Activated T-cell treated with anti-CD3 and anti-CD28 coated beads, Interleukin-2, amount 50 U/mL, for 24 hours (primary cell): ENCODE measurements around the gene OSR1.
"Not testable (repeated sequence)": the region's sequence is repeated elsewhere in the genome, so short reads cannot be mapped to it uniquely, and the experiment has no call there.

ENCODE experiments used
- DNase-seq: peaks from one replicate; pipeline ENCODE4 v3.0.0-alpha.2; 2020
- H3K27ac Mint-ChIP-seq: 2 replicates; pipeline ENCODE4 v1.8.0; 2020; ENCODE audit warnings: mild to moderate bottlenecking, mixed read lengths
- H3K27me3 Mint-ChIP-seq: 2 replicates; pipeline ENCODE4 v1.8.0; 2020; ENCODE audit warnings: mixed read lengths
- H3K36me3 Mint-ChIP-seq: 2 replicates; pipeline ENCODE4 v1.8.0; 2020; ENCODE audit warnings: low read depth, mixed read lengths
- H3K4me1 Mint-ChIP-seq: 2 replicates; pipeline ENCODE4 v1.8.0; 2020; ENCODE audit warnings: low read depth, mixed read lengths
- H3K4me3 Mint-ChIP-seq: 2 replicates; pipeline ENCODE4 v1.8.0; 2020; ENCODE audit warnings: mild to moderate bottlenecking, moderate library complexity, mixed read lengths
- H3K9me3 Mint-ChIP-seq: 2 replicates; pipeline ENCODE4 v1.8.0; 2020; ENCODE audit warnings: mixed read lengths

The OSR1 gene

DNA sequence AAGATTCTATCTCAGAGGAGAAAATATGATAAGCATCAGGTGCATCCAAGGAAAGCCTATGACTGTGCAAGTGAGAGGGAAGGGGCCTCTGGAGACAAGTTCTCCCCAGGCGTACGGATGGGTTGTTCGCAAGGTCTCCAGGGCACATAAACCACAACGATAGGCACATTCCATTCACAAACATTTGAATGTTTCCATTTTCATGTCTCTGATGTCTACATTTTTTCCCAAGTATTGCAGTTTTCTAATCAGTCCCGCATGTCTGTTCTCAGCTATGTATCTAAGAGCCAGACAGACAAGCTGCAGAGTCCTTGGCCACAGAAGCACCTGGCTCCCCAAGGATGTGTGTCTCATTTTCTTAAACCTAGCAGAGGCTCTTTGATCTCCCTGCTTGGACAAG is 28.0 kb downstream of the OSR1 start:
- Mint-ChIP-seq H3K27me3 (peaks cover 4% of the 10 kb centered on the region), H3K4me3 (no peak overlapping the region), H3K9me3 (no peaks in the 10 kb centered on the region), H3K36me3 (no peaks in the 10 kb centered on the region), H3K27ac (no peak overlapping the region), H3K4me1 (no peaks in the 10 kb centered on the region)
- DNase-seq: no peak

- no peak for DNase-seq
- H3K4me3 Mint-ChIP-seq: no peak overlapping the region
- no peaks in the 10 kb centered on the region for H3K9me3 Mint-ChIP-seq
- H3K36me3 Mint-ChIP-seq: no peaks in the 10 kb centered on the region
- H3K27me3 Mint-ChIP-seq: peaks cover 4% of the 10 kb centered on the region
- H3K4me1 Mint-ChIP-seq: no peaks in the 10 kb centered on the region
- H3K27ac Mint-ChIP-seq: no peak overlapping the region
Measured at GRCh38 chr2:19329445-19329844, 29.0 kb downstream of the OSR1 start.

DNA sequence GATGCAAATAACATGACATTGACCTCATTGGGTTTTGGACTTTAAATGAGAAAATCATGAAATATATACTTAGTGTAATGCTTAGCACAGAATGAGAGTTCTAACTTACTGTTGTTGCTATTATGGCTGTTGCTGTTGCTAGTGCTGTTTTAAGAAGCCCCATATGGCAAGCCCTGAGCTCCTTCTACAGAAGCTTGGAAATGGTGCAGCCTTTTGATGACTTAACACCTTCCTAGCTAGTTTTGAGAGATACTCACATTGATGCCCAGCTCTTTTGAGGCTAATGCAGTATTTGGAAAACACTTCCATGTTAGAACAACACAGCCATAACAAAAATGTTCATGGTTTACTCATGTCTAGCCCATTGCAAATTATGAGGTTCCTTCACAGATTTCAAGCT is 30.9 kb downstream of the OSR1 start:
- Mint-ChIP-seq H3K4me1 (no peaks in the 10 kb centered on the region), H3K4me3 (no peak overlapping the region), H3K36me3 (no peaks in the 10 kb centered on the region), H3K27ac (no peak overlapping the region), H3K27me3 (peaks cover 4% of the 10 kb centered on the region), H3K9me3 (no peaks in the 10 kb centered on the region)
- no peak for DNase-seq

DNA sequence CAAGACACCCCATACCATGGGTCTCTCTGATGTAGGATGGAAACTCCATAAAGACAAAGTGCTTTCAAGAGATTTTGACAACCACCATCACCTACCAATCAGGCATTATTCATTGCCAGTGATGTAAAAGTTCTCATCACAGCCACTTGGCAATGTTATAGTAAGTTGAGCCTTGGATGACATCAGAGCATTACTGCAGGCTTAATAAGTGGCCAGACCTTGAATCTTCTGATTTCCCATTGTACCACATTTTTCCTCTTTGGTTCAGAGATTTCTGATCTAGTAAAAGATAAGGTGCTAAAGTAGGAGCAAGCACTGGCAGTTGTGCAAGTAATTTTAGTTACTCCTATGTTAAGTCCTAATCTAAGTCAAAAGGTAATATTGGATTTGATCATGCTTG is 36.5 kb downstream of the OSR1 start:
- Mint-ChIP-seq H3K27me3 (peaks cover 2% of the 10 kb centered on the region), H3K27ac (no peak overlapping the region), H3K4me3 (no peak overlapping the region), H3K4me1 (no peaks in the 10 kb centered on the region), H3K36me3 (no peaks in the 10 kb centered on the region), H3K9me3 (no peaks in the 10 kb centered on the region)
- DNase-seq: no peak

- H3K4me1 Mint-ChIP-seq: no peaks in the 10 kb centered on the region
- DNase-seq: no peak
- H3K27ac Mint-ChIP-seq: no peak overlapping the region
- H3K27me3 Mint-ChIP-seq: peaks cover 2% of the 10 kb centered on the region
- H3K9me3 Mint-ChIP-seq: no peaks in the 10 kb centered on the region
- H3K4me3 Mint-ChIP-seq: no peak overlapping the region
- H3K36me3 Mint-ChIP-seq: no peaks in the 10 kb centered on the region
Measured at GRCh38 chr2:19320813-19321212, 37.6 kb downstream of the OSR1 start.

DNA sequence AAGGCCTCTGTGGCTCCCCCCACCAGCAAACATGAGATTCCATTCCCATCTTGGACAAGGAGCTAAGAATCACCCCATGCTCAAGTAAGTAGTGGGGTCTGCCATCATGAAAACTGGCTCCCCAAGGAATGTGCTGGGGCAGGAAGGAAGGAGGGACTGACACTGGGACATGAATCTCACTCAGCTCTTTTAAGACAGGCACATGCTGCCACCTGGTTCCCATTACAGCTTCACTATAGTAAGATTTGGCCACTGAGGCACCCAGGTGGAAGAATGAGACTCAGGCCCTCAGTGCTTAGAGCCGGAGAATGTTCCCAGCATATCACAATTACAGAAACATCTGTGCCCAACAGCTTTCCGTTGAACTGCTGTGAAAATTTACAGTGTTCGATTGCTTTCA is 38.7 kb downstream of the OSR1 start:
- no peaks in the 10 kb centered on the region for H3K36me3 Mint-ChIP-seq
- no peaks in the 10 kb centered on the region for H3K9me3 Mint-ChIP-seq
- H3K4me3 Mint-ChIP-seq: no peak overlapping the region
- no peaks in the 10 kb centered on the region for H3K4me1 Mint-ChIP-seq
- peaks cover 2% of the 10 kb centered on the region for H3K27me3 Mint-ChIP-seq
- DNase-seq: no peak
- no peak overlapping the region for H3K27ac Mint-ChIP-seq

GRCh38 chr2:19319064-19319463 is 39.4 kb downstream of the OSR1 start:
- H3K4me1 Mint-ChIP-seq: no peaks in the 10 kb centered on the region
- H3K9me3 Mint-ChIP-seq: no peaks in the 10 kb centered on the region
- H3K4me3 Mint-ChIP-seq: no peak overlapping the region
- DNase-seq: no peak
- no peaks in the 10 kb centered on the region for H3K36me3 Mint-ChIP-seq
- peaks cover 2% of the 10 kb centered on the region for H3K27me3 Mint-ChIP-seq
- H3K27ac Mint-ChIP-seq: no peak overlapping the region

DNA sequence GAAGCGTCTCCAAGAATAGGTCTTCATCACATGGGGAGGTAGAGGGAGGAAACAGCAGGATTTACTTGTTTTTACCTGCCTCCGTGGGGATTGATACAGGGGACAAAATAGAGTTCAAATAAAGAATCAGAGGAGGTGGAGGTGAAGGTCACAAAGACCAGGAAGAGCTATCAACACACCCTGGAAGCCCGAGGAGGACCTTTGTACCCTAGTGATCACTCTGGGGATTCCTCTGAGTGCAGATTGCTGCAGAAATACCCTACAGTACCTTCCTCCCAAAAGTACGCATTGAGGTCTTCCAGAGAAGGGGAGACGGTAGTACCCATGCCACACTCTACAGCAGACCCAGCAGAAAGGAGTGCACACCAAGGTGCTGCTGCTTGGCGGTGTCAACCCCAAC is 44.9 kb downstream of the OSR1 start:
- Mint-ChIP-seq H3K27ac (no peak overlapping the region), H3K4me1 (no peaks in the 10 kb centered on the region)
- DNase-seq: no peak

DNA sequence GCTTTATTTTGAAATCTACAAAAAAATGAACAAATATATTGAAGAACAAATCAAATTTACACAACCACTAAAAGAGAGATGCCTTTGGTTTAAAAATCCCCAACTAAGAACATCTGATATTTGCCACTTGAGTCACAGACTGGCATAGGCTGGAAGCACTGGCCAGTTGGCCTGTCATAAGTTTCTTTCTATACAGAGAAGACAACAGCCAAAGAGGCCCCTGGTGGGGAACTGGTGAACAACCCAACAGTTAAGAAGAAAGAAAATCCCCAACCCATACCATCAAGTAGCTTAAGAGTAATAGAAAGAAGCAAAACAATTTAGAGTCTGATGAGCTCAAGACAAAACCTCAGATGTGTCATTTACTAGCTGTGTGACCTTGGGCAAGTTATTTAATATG is 45.5 kb downstream of the OSR1 start:
- DNase-seq: no peak
- H3K4me3 Mint-ChIP-seq: no peak overlapping the region
- no peak overlapping the region for H3K27ac Mint-ChIP-seq
- peaks cover 3% of the 10 kb centered on the region for H3K9me3 Mint-ChIP-seq
- H3K36me3 Mint-ChIP-seq: no peaks in the 10 kb centered on the region
- no peaks in the 10 kb centered on the region for H3K4me1 Mint-ChIP-seq
- H3K27me3 Mint-ChIP-seq: no peaks in the 10 kb centered on the region

More for the DNA sequence above, 44.9 kb downstream of the OSR1 start:
- H3K27me3 Mint-ChIP-seq: no peaks in the 10 kb centered on the region
- no peak overlapping the region for H3K4me3 Mint-ChIP-seq
- H3K9me3 Mint-ChIP-seq: peaks cover under 1% of the 10 kb centered on the region
- H3K36me3 Mint-ChIP-seq: no peaks in the 10 kb centered on the region

GRCh38 chr2:19306065-19306464 is 52.4 kb downstream of the OSR1 start:
- not testable (repeated sequence) for H3K27ac Mint-ChIP-seq, H3K9me3 Mint-ChIP-seq, H3K4me1 Mint-ChIP-seq, DNase-seq, H3K27me3 Mint-ChIP-seq, H3K4me3 Mint-ChIP-seq, H3K36me3 Mint-ChIP-seq

DNA sequence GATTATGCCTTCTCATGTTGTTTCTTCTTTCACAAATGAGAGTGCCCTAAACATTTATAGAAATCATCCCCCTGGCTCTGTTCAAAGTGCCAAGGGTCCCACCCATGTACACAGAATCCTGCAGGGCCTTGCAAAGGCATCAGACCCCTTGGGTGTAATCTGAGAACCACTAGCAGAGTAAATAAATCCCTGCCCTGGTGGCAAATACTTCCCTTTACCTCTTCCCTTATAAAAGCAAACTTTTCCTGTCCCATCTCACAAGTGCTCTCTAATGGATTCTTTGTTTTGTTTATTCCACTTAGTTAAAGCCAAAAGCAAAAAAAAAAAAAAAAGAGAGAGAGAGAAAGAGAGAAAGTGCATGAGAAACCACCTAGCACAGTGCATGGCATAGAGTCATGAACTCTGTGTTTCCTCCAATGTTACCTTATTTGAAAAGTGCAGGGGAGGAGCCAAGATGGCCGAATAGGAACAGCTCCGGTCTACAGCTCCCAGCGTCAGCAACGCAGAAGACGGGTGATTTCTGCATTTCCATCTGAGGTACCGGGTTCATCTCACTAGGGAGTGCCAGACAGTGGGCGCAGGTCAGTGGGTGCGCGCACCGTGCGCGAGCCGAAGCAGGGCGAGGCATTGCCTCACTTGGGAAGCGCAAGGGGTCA is 52.9 kb downstream of the OSR1 start:
- not testable (repeated sequence) for H3K27ac Mint-ChIP-seq, H3K4me1 Mint-ChIP-seq, H3K36me3 Mint-ChIP-seq, H3K9me3 Mint-ChIP-seq, H3K27me3 Mint-ChIP-seq, H3K4me3 Mint-ChIP-seq, DNase-seq

- no peak for DNase-seq
- no peaks in the 10 kb centered on the region for H3K27me3 Mint-ChIP-seq
Measured at GRCh38 chr2:19301706-19302105, 56.7 kb downstream of the OSR1 start.

More at GRCh38 chr2:19301706-19302105, 56.7 kb downstream of the OSR1 start:
- H3K9me3 Mint-ChIP-seq: no peaks in the 10 kb centered on the region
- H3K4me1 Mint-ChIP-seq: no peaks in the 10 kb centered on the region
- no peak overlapping the region for H3K4me3 Mint-ChIP-seq
- no peak overlapping the region for H3K27ac Mint-ChIP-seq
- H3K36me3 Mint-ChIP-seq: no peaks in the 10 kb centered on the region
